GM12878 (cell line): ENCODE measurements around the gene CSN1S1. TPM values are rescaled to one million over a fixed set of nuclear protein-coding genes. Genes with fewer than 3 reads are reported as not detected.

Experiments used
- ATAC-seq: fragments of 200-7000 bp; cut with Tn5 transposase; 3 replicates; pipeline ENCODE4 v1.9.1; 2020; ENCODE audit warnings: mild to moderate bottlenecking, moderate library complexity
- BruUV-seq: library from RNA; stranded (reverse); fragments of 400-500 nt; replicated peaks from 2 replicates; lab custom pipeline; 2021; lab: Mats Ljungman, UMichigan
- CTCF ChIA-PET: fragments of 300-600 bp; sonication (Branson Sonifier 250); formaldehyde crosslinking; extraction: SDS; loops from one replicate; lab custom pipeline; 2021; ENCODE audit warnings: inconsistent platforms; lab: Yijun Ruan, JAX
- POLR2A ChIA-PET: fragments of 350-600 bp; formaldehyde crosslinking; extraction: SDS; loops from one replicate; lab custom pipeline; 2021; ENCODE audit warnings: inconsistent platforms; lab: Charles Lee
- RAD21 ChIA-PET: fragments of 300-600 bp; sonication (Branson Sonifier 250); formaldehyde crosslinking; loops from one replicate; lab custom pipeline; 2023; ENCODE audit warnings: antibody characterized with exemption; ENCODE audit not compliant: unreplicated experiment; lab: Charles Lee
- SMC1A ChIA-PET: fragments of 300-600 bp; sonication (Branson Sonifier 250); formaldehyde crosslinking; loops from one replicate; lab custom pipeline; 2023; ENCODE audit not compliant: unreplicated experiment, uncharacterized antibody; lab: Charles Lee
- DNase-seq: peaks from one replicate; pipeline ENCODE4 v3.0.0-alpha.2; 2011; ENCODE audit warnings: low read depth, low spot score
- FAIRE-seq: peaks from 3 replicates; lab custom pipeline; 2011; peaks lifted over from hg19 to GRCh38; lab: Jason Lieb, UNC
- H2AFZ ChIP-seq: 2 replicates; pipeline ENCODE4 v1.6.0; 2011; ENCODE audit warnings: low read depth, low read length, control low read depth; ENCODE audit not compliant: control insufficient read depth
- H3K27ac ChIP-seq: 2 replicates; pipeline ENCODE4 v1.5.1; 2011; ENCODE audit warnings: control low read depth; ENCODE audit not compliant: control insufficient read depth, insufficient read depth
- H3K27me3 ChIP-seq, 2 experiments: replicated peaks in 1 of 2; 2 replicates each; pipeline versions ENCODE4 v1.6.0 to v1.6.1; 2011; ENCODE audit warnings: low read length in 1 of 2; ENCODE audit not compliant: control insufficient read depth in 2 of 2, insufficient read depth in 2 of 2
- H3K36me3 ChIP-seq, 2 experiments: 2 replicates each; pipeline ENCODE4 v1.5.1; 2011; ENCODE audit warnings: low read length in 1 of 2; ENCODE audit not compliant: control insufficient read depth in 2 of 2, insufficient read depth in 2 of 2
- H3K4me1 ChIP-seq: 2 replicates; pipeline ENCODE4 v1.6.1; 2011; ENCODE audit warnings: mild to moderate bottlenecking, low read length, moderate library complexity, mixed read lengths; ENCODE audit not compliant: control insufficient read depth, insufficient read depth
- H3K4me2 ChIP-seq: 2 replicates; pipeline ENCODE4 v1.6.0; 2011; ENCODE audit warnings: control low read depth; ENCODE audit not compliant: control insufficient read depth, insufficient read depth
- H3K4me3 ChIP-seq: fragments of 200-600 bp; sonication (generic); 2 replicates; pipeline ENCODE4 v1.5.1; 2016
- H3K79me2 ChIP-seq: 2 replicates; pipeline ENCODE4 v1.6.0; 2011; ENCODE audit warnings: low read length; ENCODE audit not compliant: control insufficient read depth, insufficient read depth
- H3K9ac ChIP-seq: 2 replicates; pipeline ENCODE4 v1.8.0; 2011; ENCODE audit warnings: low read length, control low read depth, mixed read lengths; ENCODE audit not compliant: control insufficient read depth, insufficient read depth
- H3K9me3 ChIP-seq: replicated peaks from 3 replicates; pipeline ENCODE4 v1.5.1; 2011; ENCODE audit warnings: mild to moderate bottlenecking, low read length; ENCODE audit not compliant: control insufficient read depth, insufficient read depth
- H4K20me1 ChIP-seq: 2 replicates; pipeline ENCODE4 v1.6.0; 2011; ENCODE audit not compliant: control insufficient read depth, insufficient read depth
- BCL3 ChIP-seq: IDR thresholded peaks from 2 replicates; pipeline ENCODE4 v1.6.1; 2011; ENCODE audit warnings: borderline replicate concordance, low read depth, mild to moderate bottlenecking, moderate library complexity, low read length; ENCODE audit not compliant: insufficient read depth, poor library complexity, severe bottlenecking
- CHD1 ChIP-seq: IDR thresholded peaks from 2 replicates; pipeline ENCODE4 v1.6.1; 2012; ENCODE audit warnings: low read depth, low read length, improper control_type of control experiment
- ELK1 ChIP-seq: IDR thresholded peaks from 2 replicates; pipeline ENCODE4 v1.6.1; 2012; ENCODE audit warnings: low read depth, low read length, improper control_type of control experiment
- POLR2AphosphoS5 ChIP-seq: IDR thresholded peaks from 2 replicates; pipeline ENCODE4 v1.6.1; 2011; ENCODE audit warnings: mild to moderate bottlenecking, low read length, inconsistent platforms
- POU2F2 ChIP-seq: IDR thresholded peaks from 3 replicates; pipeline ENCODE4 v1.6.1; 2011; ENCODE audit warnings: low read depth, mild to moderate bottlenecking, low read length, borderline replicate concordance
- RBBP5 ChIP-seq: fragments of 200-600 bp; sonication (generic); conservative IDR thresholded peaks from 2 replicates; pipeline ENCODE4 v1.6.1; 2016
- RELA ChIP-seq: fragments of 450-650 bp; IDR thresholded peaks from 2 replicates; pipeline ENCODE4 v1.8.0; 2014; ENCODE audit warnings: borderline replicate concordance; ENCODE audit not compliant: partially characterized antibody
- USF1 ChIP-seq: IDR thresholded peaks from 2 replicates; pipeline ENCODE4 v1.6.1; 2011; ENCODE audit warnings: borderline replicate concordance, low read depth, mild to moderate bottlenecking, moderate library complexity, mixed read lengths, low read length; ENCODE audit not compliant: insufficient read depth; ENCODE audit errors: extremely low read length
- USF2 ChIP-seq: IDR thresholded peaks from 2 replicates; pipeline ENCODE4 v1.6.1; 2011; ENCODE audit warnings: low read depth, low read length, improper control_type of control experiment, borderline replicate concordance
- ZBTB11 ChIP-seq: fragments of 450-650 bp; formaldehyde crosslinking; IDR thresholded peaks from 2 replicates; pipeline ENCODE4 v1.5.0; 2022; ENCODE audit warnings: mild to moderate bottlenecking, missing genetic modification characterization
- ZNF217 ChIP-seq: fragments of 450-650 bp; IDR thresholded peaks from 2 replicates; pipeline ENCODE4 v1.6.1; 2017; ENCODE audit warnings: antibody characterized with exemption, mild to moderate bottlenecking
- ZNF622 ChIP-seq: fragments of 450-650 bp; IDR thresholded peaks from 2 replicates; pipeline ENCODE4 v1.6.1; 2017; ENCODE audit warnings: mild to moderate bottlenecking, inconsistent platforms
- WGBS: methylation state at CpG from one replicate; pipeline ENCODE4 v1.1.6; 2016; ENCODE audit warnings: low lambda C conversion rate; ENCODE audit not compliant: insufficient replicate concordance, insufficient coverage; ENCODE audit errors: missing lambda C conversion rate; 5-methylcytosine and 5-hydroxymethylcytosine counted together
- in situ Hi-C: fragments of 300-500 bp; cut with MboI; formaldehyde crosslinking; loops from 9 replicates; pipeline ENCODE4 v1.14.3; 2018; ENCODE audit warnings: mixed read lengths
- intact Hi-C: fragments of 100-400 bp; cut with micrococcal nuclease; formaldehyde crosslinking; loops from one replicate; pipeline ENCODE4 v1.14.2; 2022; ENCODE audit not compliant: unreplicated experiment
- polyA plus RNA-seq, 11 experiments: library from polyadenylated mRNA; depleted of rRNA in 4 of 11; unstranded in 6 of 11; stranded (reverse) in 5 of 11; fragments of >200 nt; fragmentation: Nextera tagmentation in 4 of 11; fragmentation: Illumina TruSeq in 1 of 11; extraction: Ambion mirVana in 4 of 11; extraction: Trizol in 1 of 11; gene quantifications; 1 replicate in 1 of 11; 2 replicates in 10 of 11; pipeline versions ENCODE4 v1.2.1 to v1.2.3, GENCODE V29; 2011 to 2016; ENCODE audit warnings: inconsistent platforms in 2 of 11, missing spikeins in 2 of 11, low read depth in 1 of 11
- total RNA-seq, 4 experiments: library from RNA; depleted of rRNA in 3 of 4; stranded (reverse); fragments of >200 nt in 3 of 4; fragmentation: Illumina TruSeq in 1 of 4; extraction: Trizol in 1 of 4; gene quantifications; 2 replicates each; pipeline versions ENCODE4 v1.2.1 to v1.2.3, GENCODE V29; 2013 to 2021

Gene CSN1S1
- total and polyA plus RNA-seq, 10 of the 15 experiments (the other 5 are each of a cell fraction or from before 2014, with no cell fraction given) = not detected

DNA sequence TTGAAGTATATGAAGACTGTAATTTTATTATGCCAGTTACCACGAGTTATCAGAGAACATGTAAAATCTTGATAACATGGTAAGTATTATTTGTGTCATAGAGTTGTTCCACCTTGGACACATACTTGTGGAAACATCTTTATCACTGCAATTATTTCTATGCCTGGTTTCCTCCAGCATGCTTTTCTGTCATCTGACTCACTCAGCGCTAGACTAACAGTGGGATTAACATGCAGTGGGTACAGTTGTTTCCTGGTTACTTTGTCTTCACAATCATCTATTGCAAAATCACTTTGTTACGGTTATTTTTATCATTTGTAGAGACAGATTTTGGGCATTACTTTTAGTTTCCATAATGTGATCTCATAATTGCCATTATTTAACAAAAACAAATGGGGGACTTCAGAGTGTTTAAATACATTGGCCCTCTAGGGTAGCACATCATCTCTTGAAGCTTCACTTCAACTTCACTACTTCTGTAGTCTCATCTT is 64.7 kb downstream of the CSN1S1 start, which contains the start of gene STATH:
TSS of gene STATH (plus strand) at position 441 of the 491 bp plus-strand sequence. CDS start 2,472 bp downstream, outside the sequence.
- CTCF ChIA-PET = no interaction called here
- Histone ChIP-seq H3K4me1 (no peaks in the 10 kb centered on the region), H3K36me3 (no peaks in the 10 kb centered on the region), H3K27me3 (no peaks in the 10 kb centered on the region), H3K9ac (no peak within 1 kb of the TSS), H3K27ac (no peak within 1 kb of the TSS), H2AFZ (no peak within 1 kb of the TSS), H3K4me3 (no peak within 1 kb of the TSS), H3K9me3 (no peaks in the 10 kb centered on the region), H3K79me2 (no peaks in the 10 kb centered on the region), H4K20me1 (no peaks in the 10 kb centered on the region), H3K4me2 (no peak within 1 kb of the TSS)
- POLR2A ChIA-PET = no interaction called here
- intact Hi-C loops (no loop called here), in situ Hi-C loops (no loop called here)
- BruUV-seq = no TSS peak
- no peak for TF ChIP-seq POU2F2
- no peak for TF ChIP-seq USF2
- no peak for TF ChIP-seq POLR2AphosphoS5
- TF ChIP-seq ELK1 = no peak
- no peak for TF ChIP-seq ZBTB11 (CRISPR knock-in tag)
- no peak for TF ChIP-seq ZNF622
- TF ChIP-seq RELA = no peak
- TF ChIP-seq USF1 = no peak
- no peak for TF ChIP-seq CHD1
- TF ChIP-seq BCL3 = no peak
- no peak for TF ChIP-seq RBBP5
- TF ChIP-seq ZNF217 = no peak
- RAD21 ChIA-PET = no interaction called here
- FAIRE-seq = peak; percentile 18
- DNase-seq = no peak
- SMC1A ChIA-PET = no interaction called here
- 26% methylated on average over 3 of the region's 3 CpGs for WGBS
- no peak for ATAC-seq
